Measurements from ENCODE around the gene CRACR2B.
A peak's percentile ranks its signal among the peaks of the same experiment; 100 is the strongest.

CRACR2B gene

GRCh38 chr11:828506-829175 lies 922 bp downstream of the CRACR2B start:
- H3K36me3 ChIP-seq (ENCODE audit: control insufficient read depth in 4 of 4, insufficient read depth in 4 of 4, low read length in 3 of 4), result peaks cover 0 to 21% (median 13%) of the 10 kb centered on the region in 4 experiments
- peaks cover 0 to 56% (median 22%) of the 10 kb centered on the region in 5 experiments for H3K27me3 ChIP-seq (replicated peaks in 2 of 5; ENCODE audit: control insufficient read depth in 4 of 5, insufficient read depth in 5 of 5, low read length in 4 of 5)
- ChIA-PET POLR2A (interaction anchor here (1.1 to 1.6 kb wide), 2 partner anchors 10 to 13 kb away, joined by 5 to 6 read pairs; partner anchors contain the start of genes PNPLA2 and POLR2L), CTCF (interaction anchor here (1.0 to 2.1 kb wide), 4 partner anchors 10 to 19 kb away, joined by 3 to 15 read pairs (median 4); partner anchors contain the start of genes PNPLA2 and RPLP2)
- peak overlapping the region in 4 of 7 experiments; percentile 13 to 62 (median 54) for H3K4me3 ChIP-seq (ENCODE audit: control insufficient read depth in 1 of 7, extremely low read depth in 1 of 7, insufficient read depth in 4 of 7, low read depth in 2 of 7, low read length in 6 of 7)
- WGBS (ENCODE audit: insufficient coverage), result 87% methylated on average over 12 of the region's 21 CpGs
- no peaks in the 10 kb centered on the region for H3K9me3 ChIP-seq (ENCODE audit: control extremely low read depth in 1 of 5, control insufficient read depth in 4 of 5, insufficient read depth in 2 of 5, low read depth in 1 of 5, low read length in 4 of 5)
- H3K4me1 ChIP-seq (ENCODE audit: control extremely low read depth in 1 of 4, control insufficient read depth in 4 of 4, insufficient read depth in 4 of 4, low read length in 3 of 4), result peaks cover 0 to 72% (median 69%) of the 10 kb centered on the region in 4 experiments
- peak in 1 of 3 donors; percentile 37 for DNase-seq
- H3K27ac ChIP-seq (ENCODE audit: insufficient read depth in 1 of 2, low read depth in 1 of 2, low read length in 2 of 2, poor library complexity in 1 of 2, severe bottlenecking in 2 of 2), result no peak overlapping the region

- Histone ChIP-seq H3K27ac (ENCODE audit: insufficient read depth in 1 of 2, low read depth in 1 of 2, low read length in 2 of 2, poor library complexity in 1 of 2, severe bottlenecking in 2 of 2) (no peak overlapping the region), H3K9me3 (ENCODE audit: control extremely low read depth in 1 of 5, control insufficient read depth in 4 of 5, insufficient read depth in 2 of 5, low read depth in 1 of 5, low read length in 4 of 5) (no peaks in the 10 kb centered on the region), H3K4me1 (ENCODE audit: control extremely low read depth in 1 of 4, control insufficient read depth in 4 of 4, insufficient read depth in 4 of 4, low read length in 3 of 4) (peaks cover 0 to 77% (median 74%) of the 10 kb centered on the region in 4 experiments), H3K27me3 (replicated peaks in 2 of 5; ENCODE audit: control insufficient read depth in 4 of 5, insufficient read depth in 5 of 5, low read length in 4 of 5) (peaks cover 0 to 58% (median 22%) of the 10 kb centered on the region in 5 experiments), H3K36me3 (ENCODE audit: control insufficient read depth in 4 of 4, insufficient read depth in 4 of 4, low read length in 3 of 4) (peaks cover 0 to 14% (median 7%) of the 10 kb centered on the region in 4 experiments), H3K4me3 (ENCODE audit: control insufficient read depth in 1 of 7, extremely low read depth in 1 of 7, insufficient read depth in 4 of 7, low read depth in 2 of 7, low read length in 6 of 7) (peak overlapping the region in 6 of 7 experiments; percentile 13 to 62 (median 38))
- ChIA-PET POLR2A (interaction anchor here (1.1 to 1.9 kb wide), 3 partner anchors 9 to 13 kb away, joined by 5 to 10 read pairs (median 6); partner anchors contain the start of genes PNPLA2 and POLR2L), CTCF (interaction anchor here (1.0 to 2.1 kb wide), 3 partner anchors 10 to 20 kb away, joined by 3 to 15 read pairs (median 5); partner anchors contain the start of genes PNPLA2 and RPLP2)
- under 1% methylated on average over 32 of the region's 40 CpGs for WGBS (ENCODE audit: insufficient coverage)
- DNase-seq, result no peak
Measured at GRCh38 chr11:829176-829846, 1.6 kb downstream of the CRACR2B start.

- CTCF ChIA-PET, result interaction anchor here (1.0 to 2.1 kb wide), 4 partner anchors 11 to 20 kb away, joined by 3 to 15 read pairs (median 4); partner anchors contain the start of genes PNPLA2 and RPLP2
- Histone ChIP-seq H3K4me1 (ENCODE audit: control extremely low read depth in 1 of 4, control insufficient read depth in 4 of 4, insufficient read depth in 4 of 4, low read length in 3 of 4) (peaks cover 0 to 83% (median 79%) of the 10 kb centered on the region in 4 experiments), H3K36me3 (ENCODE audit: control insufficient read depth in 4 of 4, insufficient read depth in 4 of 4, low read length in 3 of 4) (peaks cover 0 to 8% (median 5%) of the 10 kb centered on the region in 4 experiments)
Measured at GRCh38 chr11:829847-830294, 2.2 kb downstream of the CRACR2B start.

DNA sequence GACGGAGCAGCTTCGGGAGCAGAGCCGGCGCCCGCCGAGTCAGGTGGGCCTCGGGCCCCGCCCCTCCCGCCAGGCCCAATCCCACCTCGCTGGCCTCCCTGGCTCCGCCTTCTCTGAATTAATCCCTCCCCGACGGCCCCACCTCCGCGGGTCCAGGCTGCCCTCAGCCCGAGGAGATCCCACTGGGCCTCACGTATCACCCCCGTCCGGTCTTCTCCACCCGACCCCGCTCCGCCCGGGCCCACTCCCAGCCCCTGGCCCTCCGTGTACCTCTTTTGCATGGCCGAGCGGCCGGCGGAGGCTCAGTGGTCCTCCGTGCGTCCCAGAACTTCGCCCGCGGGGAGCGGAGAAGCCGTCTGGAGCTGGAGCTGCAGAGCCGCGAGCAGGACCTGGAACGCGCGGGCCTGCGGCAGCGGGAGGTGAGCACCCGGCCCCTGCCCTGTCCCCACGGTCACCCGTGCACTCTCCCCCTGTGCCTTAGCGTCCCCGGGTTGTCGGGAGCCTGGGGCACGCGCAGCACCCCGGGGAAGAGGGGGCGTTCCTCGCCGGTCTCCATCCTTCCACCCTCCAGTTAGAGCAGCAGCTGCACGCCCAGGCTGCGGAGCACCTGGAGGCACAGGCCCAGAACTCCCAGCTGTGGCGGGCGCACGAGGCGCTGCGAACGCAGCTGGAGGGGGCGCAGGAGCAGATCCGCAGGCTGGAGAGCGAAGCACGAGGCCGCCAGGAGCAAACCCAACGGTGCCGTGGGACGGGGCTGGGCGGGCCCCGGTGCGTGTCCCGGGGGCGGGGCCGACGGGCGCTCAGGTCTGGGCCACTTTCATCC lies 2.8 kb downstream of the CRACR2B start:
- ChIA-PET CTCF (interaction anchor here (1.0 to 1.9 kb wide), 6 partner anchors 8 to 19 kb away, joined by 4 to 10 read pairs (median 6); partner anchors contain the start of gene PNPLA2), POLR2A (interaction anchor here (0.9 to 4.1 kb wide), 4 partner anchors 8 to 14 kb away, joined by 3 to 19 read pairs (median 6); partner anchors contain the start of genes PNPLA2, POLR2L and TSPAN4)
- Histone ChIP-seq H3K27ac (ENCODE audit: insufficient read depth in 1 of 2, low read depth in 1 of 2, low read length in 2 of 2, poor library complexity in 1 of 2, severe bottlenecking in 2 of 2) (no peak overlapping the region), H3K27me3 (replicated peaks in 2 of 5; ENCODE audit: control insufficient read depth in 4 of 5, insufficient read depth in 5 of 5, low read length in 4 of 5) (peaks cover 0 to 58% (median 22%) of the 10 kb centered on the region in 5 experiments), H3K4me3 (ENCODE audit: control insufficient read depth in 1 of 7, extremely low read depth in 1 of 7, insufficient read depth in 4 of 7, low read depth in 2 of 7, low read length in 6 of 7) (peak overlapping the region; percentile 5 to 62 (median 32)), H3K36me3 (ENCODE audit: control insufficient read depth in 4 of 4, insufficient read depth in 4 of 4, low read length in 3 of 4) (peaks cover 0 to 2% (median under 1%) of the 10 kb centered on the region in 4 experiments), H3K4me1 (ENCODE audit: control extremely low read depth in 1 of 4, control insufficient read depth in 4 of 4, insufficient read depth in 4 of 4, low read length in 3 of 4) (peaks cover 0 to 88% (median 81%) of the 10 kb centered on the region in 4 experiments), H3K9me3 (ENCODE audit: control extremely low read depth in 1 of 5, control insufficient read depth in 4 of 5, insufficient read depth in 2 of 5, low read depth in 1 of 5, low read length in 4 of 5) (no peaks in the 10 kb centered on the region)
- 1% methylated on average over 63 of the region's 78 CpGs for WGBS (ENCODE audit: insufficient coverage)
- peak; percentile 43 to 71 (median 67) for DNase-seq

More at GRCh38 chr11:829847-830294, 2.2 kb downstream of the CRACR2B start:
- Histone ChIP-seq H3K27me3 (replicated peaks in 2 of 5; ENCODE audit: control insufficient read depth in 4 of 5, insufficient read depth in 5 of 5, low read length in 4 of 5) (peaks cover 0 to 59% (median 22%) of the 10 kb centered on the region in 5 experiments), H3K4me3 (ENCODE audit: control insufficient read depth in 1 of 7, extremely low read depth in 1 of 7, insufficient read depth in 4 of 7, low read depth in 2 of 7, low read length in 6 of 7) (peak overlapping the region; percentile 11 to 62 (median 25)), H3K9me3 (ENCODE audit: control extremely low read depth in 1 of 5, control insufficient read depth in 4 of 5, insufficient read depth in 2 of 5, low read depth in 1 of 5, low read length in 4 of 5) (no peaks in the 10 kb centered on the region), H3K27ac (ENCODE audit: insufficient read depth in 1 of 2, low read depth in 1 of 2, low read length in 2 of 2, poor library complexity in 1 of 2, severe bottlenecking in 2 of 2) (no peak overlapping the region)
- under 1% methylated on average over 30 of the region's 39 CpGs for WGBS (ENCODE audit: insufficient coverage)
- no peak for DNase-seq
- POLR2A ChIA-PET, result interaction anchor here (1.9 kb wide), 1 partner anchor 10 kb away, joined by 10 read pairs; the partner anchor contains the start of gene PNPLA2

DNA sequence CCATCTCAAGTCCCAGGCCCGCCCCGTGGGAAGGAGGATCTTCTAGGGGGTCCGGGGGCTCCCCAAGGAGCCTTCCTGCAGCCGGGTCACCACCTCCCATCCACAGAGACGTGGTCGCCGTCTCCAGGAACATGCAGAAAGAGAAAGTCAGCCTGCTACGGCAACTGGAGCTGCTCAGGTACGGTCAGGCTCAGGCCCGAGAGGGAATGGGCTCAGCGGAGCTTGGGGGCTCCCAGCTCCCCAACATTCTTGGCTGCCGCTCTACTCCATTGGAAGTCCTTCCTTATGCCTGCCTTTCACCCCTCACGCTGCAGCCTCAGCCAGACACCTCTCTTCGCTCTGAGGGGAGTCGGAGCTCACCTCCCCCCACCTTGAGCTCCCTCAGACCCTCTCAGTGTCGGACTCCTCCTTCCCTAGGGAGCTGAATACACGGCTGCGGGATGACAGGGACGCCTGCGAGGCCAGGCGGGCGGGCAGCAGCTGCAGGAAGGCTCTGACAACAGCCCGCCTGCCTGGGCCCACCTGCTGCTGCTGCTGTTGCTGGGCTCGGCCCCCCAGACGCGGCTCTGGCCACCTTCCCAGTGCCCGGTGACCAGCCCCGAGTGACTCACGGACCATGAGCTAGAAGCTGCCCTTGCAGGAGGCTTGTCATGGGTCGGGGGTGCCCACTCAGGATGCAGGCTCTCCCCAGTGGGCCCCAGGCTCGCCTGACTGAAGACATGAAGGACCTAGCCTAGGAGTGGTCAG lies 3.6 kb downstream of the CRACR2B start:
- 80% methylated on average over 26 of the region's 31 CpGs for WGBS (ENCODE audit: insufficient coverage)
- ChIA-PET POLR2A (interaction anchor here (0.6 to 4.1 kb wide), 5 partner anchors 9 to 25 kb away, joined by 3 to 19 read pairs (median 3); partner anchors contain the start of genes PNPLA2, POLR2L and TSPAN4), CTCF (interaction anchor here (1.0 to 1.9 kb wide), 6 partner anchors 9 to 20 kb away, joined by 4 to 10 read pairs (median 6); partner anchors contain the start of gene PNPLA2)
- H3K4me3 ChIP-seq (ENCODE audit: control insufficient read depth in 1 of 7, extremely low read depth in 1 of 7, insufficient read depth in 4 of 7, low read depth in 2 of 7, low read length in 6 of 7), result peak overlapping the region in 1 of 7 experiments; percentile 55
- peaks cover 0 to 56% (median 22%) of the 10 kb centered on the region in 5 experiments for H3K27me3 ChIP-seq (replicated peaks in 2 of 5; ENCODE audit: control insufficient read depth in 4 of 5, insufficient read depth in 5 of 5, low read length in 4 of 5)
- peaks cover 0 to 2% (median 0%) of the 10 kb centered on the region in 4 experiments for H3K36me3 ChIP-seq (ENCODE audit: control insufficient read depth in 4 of 4, insufficient read depth in 4 of 4, low read length in 3 of 4)
- peaks cover 0 to 82% (median 73%) of the 10 kb centered on the region in 4 experiments for H3K4me1 ChIP-seq (ENCODE audit: control extremely low read depth in 1 of 4, control insufficient read depth in 4 of 4, insufficient read depth in 4 of 4, low read length in 3 of 4)
- no peak for DNase-seq
- H3K9me3 ChIP-seq (ENCODE audit: control extremely low read depth in 1 of 5, control insufficient read depth in 4 of 5, insufficient read depth in 2 of 5, low read depth in 1 of 5, low read length in 4 of 5), result no peaks in the 10 kb centered on the region
- H3K27ac ChIP-seq (ENCODE audit: insufficient read depth in 1 of 2, low read depth in 1 of 2, low read length in 2 of 2, poor library complexity in 1 of 2, severe bottlenecking in 2 of 2), result no peak overlapping the region

All from common myeloid progenitor, CD34-positive (primary cell).